ENCODE measurements around the gene TTC31.

DNA sequence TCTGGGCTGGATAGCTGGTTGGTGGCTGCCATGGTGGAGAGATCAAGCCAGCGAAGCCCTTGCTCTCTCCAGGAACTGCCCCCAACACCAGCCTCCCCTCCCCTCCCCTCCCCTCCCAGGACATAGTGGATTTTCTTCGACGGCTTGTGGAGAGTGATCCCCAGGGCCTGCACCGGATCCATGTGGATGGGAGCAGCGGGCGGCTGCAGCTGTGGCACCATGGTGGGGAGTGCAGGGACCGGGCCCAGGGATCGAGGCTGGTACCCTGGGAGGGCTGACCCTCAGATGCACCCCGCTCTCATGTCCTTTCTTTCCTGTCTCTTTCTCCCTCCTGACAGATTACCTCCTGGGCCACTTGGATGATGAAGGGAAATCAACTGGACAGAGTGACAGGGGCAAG, 7.0 kb downstream of the TTC31 start:
- TF ChIP-seq, protein P1, sequence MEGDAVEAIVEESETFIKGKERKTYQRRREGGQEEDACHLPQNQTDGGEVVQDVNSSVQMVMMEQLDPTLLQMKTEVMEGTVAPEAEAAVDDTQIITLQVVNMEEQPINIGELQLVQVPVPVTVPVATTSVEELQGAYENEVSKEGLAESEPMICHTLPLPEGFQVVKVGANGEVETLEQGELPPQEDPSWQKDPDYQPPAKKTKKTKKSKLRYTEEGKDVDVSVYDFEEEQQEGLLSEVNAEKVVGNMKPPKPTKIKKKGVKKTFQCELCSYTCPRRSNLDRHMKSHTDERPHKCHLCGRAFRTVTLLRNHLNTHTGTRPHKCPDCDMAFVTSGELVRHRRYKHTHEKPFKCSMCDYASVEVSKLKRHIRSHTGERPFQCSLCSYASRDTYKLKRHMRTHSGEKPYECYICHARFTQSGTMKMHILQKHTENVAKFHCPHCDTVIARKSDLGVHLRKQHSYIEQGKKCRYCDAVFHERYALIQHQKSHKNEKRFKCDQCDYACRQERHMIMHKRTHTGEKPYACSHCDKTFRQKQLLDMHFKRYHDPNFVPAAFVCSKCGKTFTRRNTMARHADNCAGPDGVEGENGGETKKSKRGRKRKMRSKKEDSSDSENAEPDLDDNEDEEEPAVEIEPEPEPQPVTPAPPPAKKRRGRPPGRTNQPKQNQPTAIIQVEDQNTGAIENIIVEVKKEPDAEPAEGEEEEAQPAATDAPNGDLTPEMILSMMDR (IDR thresholded peaks at IDR 0.05; ENCODE audit: low read depth, low read length, poor library complexity, severe bottlenecking): no peak
- no peak for TF ChIP-seq EZH2phosphoT487 (IDR thresholded peaks at IDR 0.05; ENCODE audit: borderline replicate concordance, low read length)
